GM18498 (cell line): Measurements from ENCODE around the gene ACOX3.
"Not testable (repeated sequence)": the region's sequence is repeated elsewhere in the genome, so short reads cannot be mapped to it uniquely, and the experiment has no call there.

Experiments used
- ATAC-seq: cut with Tn5 transposase; IDR thresholded peaks from one replicate; pipeline ENCODE4 v1.9.1; 2021; ENCODE audit warnings: mild to moderate bottlenecking, moderate library complexity; ENCODE audit not compliant: unreplicated experiment

ACOX3 gene

DNA sequence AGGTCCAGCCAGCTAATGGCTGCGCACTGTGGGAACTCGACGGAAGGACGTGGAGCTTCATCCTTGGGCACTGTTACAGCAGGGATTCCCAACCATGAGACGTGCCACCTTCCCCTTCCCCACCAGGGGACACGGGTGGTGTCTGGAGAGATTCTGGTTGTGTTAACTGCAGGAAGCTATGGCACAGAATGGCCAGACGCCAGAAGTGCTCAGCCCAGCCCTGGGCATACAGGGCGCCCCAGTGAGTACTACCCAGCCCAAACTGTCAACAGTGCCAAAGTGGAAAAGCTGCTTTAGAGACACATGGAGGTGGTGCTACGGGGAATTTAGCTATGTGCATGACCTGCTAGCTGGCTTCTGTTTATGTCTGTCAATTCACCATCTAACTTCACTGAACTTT lies 32.8 kb downstream of the ACOX3 start:
- ATAC-seq = no peak

DNA sequence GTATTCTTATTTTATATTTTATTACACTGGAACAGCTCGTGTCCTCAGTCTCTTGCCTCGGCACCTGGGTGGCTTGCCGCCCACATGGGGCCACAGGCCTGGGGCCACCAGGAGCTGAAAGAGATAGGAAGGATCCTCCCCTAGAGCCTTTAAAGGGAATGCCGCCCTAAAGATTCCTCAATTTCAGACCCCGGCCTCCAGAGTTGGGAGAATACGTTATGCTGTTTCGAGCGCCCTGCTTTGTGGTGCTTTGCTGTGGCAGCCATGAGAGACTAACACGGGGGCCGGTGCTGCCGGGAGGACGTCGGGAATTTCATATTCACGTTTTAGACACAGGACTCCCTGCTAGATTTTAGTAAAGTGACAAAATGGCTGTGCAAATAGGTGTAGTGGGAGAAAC lies 33.2 kb downstream of the ACOX3 start:
- ATAC-seq = no peak

DNA sequence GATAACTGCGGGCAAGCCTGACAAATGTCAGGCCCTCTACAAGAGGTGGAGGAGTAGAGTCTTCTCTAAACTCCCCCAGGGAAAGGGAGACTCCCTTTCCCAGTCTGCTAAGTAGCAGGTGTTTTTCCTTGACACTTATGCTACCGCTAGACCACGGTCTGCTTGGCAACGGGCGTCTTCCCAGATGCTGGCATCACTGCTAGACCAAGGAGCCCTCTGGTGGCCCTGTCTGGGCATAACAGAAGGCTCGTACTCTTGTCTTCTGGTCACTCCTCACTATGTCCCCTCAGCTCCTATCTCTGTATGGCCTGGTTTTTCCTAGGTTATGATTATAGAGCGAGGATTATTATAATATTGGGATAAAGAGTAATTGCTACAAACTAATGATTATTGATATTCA lies 33.6 kb downstream of the ACOX3 start:
- ATAC-seq = not testable (repeated sequence)

DNA sequence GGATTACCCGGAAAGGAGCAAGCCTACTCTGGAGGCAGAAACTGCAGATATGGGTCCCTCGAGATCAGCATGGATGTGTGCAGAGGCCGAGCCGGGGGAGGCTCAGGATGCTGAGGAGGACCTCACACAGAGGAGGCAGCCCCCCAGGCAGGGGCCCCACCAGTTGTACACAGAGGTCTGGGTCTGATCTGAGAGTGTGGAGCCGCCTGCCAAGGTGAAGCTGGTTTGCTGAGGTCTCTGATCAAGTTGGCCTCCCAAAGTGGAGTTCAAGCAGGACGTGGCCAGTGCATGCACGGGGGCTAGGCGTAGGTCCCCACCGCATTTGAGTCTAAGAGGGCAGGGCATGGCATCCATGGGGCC lies 35.0 kb downstream of the ACOX3 start:
- no peak for ATAC-seq

DNA sequence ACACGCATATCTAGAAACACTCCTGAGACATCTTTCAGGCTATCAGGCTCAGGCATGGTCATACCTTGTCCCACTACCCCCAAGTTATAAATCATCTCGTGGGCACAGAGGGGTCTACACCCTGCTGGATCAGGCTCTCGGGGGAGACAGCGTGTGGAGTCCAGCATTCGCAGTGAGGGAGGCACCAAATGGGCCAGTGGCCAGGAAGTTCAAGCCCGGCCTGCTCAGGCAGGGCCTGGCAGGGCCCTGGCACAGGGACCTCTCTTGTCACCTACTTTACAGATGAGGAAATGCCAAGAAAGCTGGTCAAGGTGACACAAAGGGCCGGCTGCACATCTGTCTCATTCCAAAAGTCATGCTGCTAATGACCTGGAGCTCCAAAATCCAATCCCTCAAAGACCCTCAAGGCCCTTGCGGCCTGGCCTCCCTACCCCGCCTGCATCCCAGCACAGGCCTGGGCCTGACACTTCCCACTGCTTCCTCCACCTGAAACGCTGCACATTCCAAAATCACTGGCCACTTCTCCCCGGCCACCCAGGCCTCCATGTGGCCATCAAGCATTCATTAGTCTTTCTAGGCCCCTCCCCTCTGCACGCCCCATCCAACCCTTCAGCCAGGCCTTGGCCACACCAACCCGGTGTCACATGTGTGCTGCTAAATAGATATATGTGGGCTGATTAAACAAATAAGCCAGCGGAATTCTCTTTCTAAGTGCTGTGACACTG lies 35.6 kb downstream of the ACOX3 start:
- no peak for ATAC-seq

DNA sequence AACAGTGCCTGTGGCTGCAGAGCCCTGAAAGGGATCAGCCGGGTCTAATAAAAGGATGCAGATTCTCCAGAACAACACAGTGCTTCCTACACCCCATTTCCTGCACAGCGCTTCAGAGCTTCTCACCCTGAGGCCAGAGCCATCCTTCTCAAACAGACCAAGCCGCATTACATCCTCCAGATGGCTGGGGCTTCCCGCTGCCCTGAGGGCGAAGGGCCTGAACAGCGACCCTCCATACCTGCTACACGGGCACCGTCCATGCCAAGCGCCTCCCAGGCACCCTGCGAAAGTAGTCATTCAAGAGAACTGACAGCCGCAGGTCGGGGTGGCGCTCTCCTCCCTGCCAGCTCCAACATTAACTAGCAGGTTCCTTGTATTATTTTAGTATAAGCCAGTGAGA lies 36.5 kb downstream of the ACOX3 start:
- ATAC-seq = no peak

DNA sequence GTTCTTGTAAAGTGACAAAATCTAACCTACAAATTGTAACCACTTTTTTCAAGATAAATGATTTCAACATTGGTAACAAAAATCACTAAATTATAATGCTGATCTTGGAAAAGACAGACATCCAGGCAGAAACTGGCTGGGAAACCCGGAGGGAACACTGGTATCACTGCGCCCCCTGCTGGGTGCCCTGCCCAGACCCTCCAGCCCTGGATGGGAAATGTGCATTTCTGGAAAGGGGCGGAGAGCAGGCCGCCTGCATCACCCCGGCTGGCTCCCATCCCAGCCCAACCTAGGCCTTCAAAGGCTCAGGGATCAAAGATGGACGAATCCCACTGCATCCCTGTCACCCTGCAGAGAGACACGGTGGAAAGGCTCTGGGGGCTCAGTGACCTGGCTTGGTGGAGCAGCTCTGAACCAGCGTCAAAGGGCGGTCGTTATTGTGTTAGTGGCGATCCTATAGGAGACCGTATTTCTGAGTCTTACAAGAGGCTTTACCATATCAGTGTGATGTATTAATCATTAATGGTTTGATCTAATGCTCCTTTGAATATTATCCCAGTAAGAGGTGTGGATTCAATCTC lies 37.3 kb downstream of the ACOX3 start:
- ATAC-seq = no peak

DNA sequence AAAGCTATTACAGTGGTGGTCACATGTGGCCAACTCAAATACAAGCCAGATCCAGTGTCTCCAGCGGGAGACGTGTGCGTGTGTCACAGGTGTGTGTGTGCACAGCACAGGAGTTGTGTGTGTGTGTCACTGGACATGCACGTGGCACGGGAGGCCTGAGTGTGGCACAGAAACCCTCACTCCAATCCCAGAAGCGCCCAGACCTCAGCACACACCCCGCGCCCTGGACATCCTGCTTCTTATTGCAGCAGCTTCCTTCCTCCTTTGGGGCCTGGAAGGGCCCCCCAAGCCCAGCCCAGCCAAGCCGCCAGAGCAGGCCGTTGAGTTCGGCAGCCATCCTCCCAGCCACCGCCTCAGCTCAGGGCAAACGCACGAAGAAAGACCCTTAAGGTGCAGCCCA lies 37.9 kb downstream of the ACOX3 start:
- ATAC-seq = no peak

DNA sequence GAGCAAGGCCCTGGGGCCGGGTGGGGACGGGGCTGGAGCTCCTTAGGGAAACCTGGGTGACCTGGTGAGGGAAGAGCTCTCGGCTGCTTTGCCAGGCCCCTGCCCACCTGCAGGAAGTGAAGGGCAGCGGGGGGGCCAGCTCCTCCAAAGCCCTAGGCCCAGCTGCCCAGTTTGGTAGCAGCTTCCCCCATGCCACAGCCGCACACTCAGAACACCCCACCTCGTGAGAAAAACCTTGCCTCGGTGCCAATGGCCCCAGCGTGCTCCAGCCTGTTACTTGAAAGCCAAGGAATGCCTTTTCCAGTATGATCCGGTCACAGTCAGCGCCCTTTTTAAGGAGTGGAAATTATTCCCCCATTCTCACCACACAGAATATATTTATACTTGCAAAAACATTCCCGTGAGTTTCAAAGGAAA lies 38.3 kb downstream of the ACOX3 start:
- no peak for ATAC-seq

DNA sequence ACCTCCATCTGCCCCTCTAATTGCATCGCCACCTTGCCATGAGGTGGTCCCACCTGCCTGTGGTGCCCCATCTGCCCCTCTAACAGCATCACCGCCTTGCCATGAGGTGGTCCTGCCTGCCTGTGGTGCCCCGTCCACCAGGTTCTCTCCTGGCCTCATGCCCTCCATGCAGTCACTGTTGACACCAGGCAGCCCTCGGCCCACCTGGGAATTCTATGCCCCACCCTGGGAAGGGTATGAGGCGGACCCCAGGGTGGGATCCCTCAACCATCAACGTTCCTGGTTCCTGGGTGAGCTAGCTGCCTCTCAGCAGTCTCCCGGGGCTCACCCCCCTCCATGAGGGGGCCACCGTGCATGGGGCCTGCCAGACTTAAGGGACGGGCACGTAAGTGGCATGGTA lies 38.9 kb downstream of the ACOX3 start:
- ATAC-seq = no peak

DNA sequence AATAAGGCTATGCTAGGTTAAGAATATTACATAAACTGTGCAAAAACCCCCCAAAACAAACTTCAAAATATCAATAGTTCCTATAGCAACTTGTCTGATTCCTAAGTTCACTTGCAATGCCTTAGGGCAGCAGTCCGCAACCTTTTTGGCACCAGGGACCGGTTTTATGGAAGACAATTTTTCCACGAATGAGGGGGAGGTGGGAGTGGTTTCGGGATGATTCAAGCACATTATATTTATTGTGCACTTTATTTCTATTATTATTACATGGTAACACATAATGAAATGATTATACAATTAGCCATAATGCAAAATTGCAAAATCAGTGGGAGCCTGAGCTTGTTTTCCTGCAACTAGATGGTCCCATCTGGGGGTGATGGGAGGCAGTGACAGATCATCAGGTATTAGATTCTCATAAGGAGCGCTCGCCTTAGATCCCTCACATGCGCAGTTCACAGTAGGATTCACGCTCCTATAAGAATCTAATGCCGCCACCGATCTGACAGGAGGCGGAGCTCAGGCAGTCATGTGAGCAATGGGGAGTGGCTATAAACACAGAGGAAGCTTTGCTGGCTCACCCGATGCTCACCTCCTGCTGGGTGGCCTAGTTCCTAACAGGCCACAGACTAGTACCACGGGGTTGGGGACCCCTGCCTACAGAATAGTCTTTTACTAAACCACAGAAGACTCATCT lies 39.7 kb downstream of the ACOX3 start:
- ATAC-seq = no peak

DNA sequence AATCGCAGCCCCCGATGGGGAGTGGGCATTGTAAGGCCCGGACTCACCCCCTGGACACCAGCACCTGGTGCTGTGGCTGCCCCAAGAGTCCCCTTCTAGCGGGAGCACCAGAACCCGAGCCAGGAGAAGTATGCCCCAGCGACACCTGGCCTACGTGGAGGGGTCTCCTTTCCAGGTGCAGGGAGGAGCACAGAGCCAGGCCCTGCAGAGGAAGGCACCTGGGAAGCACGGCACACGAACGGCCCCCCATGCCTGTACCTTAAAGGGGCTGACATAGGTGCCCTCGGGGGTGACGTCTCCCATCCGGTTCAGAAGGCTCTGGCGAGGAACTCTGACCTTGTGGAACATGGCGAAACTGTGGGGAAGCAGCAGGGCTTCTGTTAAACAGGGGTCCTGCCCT lies 41.2 kb downstream of the ACOX3 start:
- ATAC-seq = no peak

DNA sequence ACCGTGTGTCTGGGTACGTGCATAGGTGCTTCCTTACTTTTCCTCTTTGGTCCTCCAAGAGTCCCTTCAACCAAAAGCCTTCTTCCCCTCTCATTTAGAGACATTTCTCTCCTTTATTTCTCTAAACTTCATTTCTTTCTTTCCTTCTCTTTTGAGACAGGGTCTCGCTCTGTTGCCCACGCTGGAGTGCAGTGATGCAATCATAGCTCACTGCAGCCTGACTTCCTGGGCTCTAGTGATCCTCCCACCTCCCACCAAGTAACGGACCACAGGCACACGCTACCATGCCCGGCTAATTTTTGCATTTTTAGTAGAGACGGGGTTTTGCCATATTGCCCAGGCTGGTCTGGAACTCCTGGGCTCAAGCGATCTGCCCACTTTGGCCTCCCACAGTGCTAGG lies 42.2 kb downstream of the ACOX3 start:
- ATAC-seq = no peak

DNA sequence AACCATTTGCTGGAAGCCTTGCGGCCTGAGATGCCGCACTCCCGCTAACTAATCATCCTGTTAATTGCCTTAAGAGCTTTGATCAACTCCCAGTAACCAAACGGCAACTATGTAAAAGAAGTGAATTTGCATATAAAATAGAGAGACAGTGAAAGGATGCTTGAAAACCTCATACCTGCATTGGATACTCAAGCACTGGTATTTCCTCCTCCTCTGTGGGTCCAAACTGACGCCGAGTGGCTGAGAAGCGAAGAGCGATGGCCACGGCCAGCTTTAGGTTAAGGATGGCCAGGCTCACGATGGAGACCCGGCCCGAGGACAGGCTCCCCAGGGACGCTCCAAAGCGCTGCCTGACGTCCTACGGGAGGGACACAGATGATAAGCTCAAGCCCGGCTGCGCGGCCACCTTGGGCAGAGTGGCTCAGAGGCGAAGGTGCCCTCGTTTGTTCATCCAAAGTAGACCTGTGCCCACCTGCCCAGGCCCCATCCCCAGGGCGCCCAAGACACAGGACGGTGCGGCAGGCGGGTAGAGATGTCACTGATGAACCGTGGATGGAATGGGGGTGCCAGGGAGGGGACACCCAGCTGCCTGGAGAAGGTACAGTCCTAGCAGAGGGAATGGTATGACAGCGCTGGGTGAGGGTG lies 43.6 kb downstream of the ACOX3 start:
- ATAC-seq = no peak

DNA sequence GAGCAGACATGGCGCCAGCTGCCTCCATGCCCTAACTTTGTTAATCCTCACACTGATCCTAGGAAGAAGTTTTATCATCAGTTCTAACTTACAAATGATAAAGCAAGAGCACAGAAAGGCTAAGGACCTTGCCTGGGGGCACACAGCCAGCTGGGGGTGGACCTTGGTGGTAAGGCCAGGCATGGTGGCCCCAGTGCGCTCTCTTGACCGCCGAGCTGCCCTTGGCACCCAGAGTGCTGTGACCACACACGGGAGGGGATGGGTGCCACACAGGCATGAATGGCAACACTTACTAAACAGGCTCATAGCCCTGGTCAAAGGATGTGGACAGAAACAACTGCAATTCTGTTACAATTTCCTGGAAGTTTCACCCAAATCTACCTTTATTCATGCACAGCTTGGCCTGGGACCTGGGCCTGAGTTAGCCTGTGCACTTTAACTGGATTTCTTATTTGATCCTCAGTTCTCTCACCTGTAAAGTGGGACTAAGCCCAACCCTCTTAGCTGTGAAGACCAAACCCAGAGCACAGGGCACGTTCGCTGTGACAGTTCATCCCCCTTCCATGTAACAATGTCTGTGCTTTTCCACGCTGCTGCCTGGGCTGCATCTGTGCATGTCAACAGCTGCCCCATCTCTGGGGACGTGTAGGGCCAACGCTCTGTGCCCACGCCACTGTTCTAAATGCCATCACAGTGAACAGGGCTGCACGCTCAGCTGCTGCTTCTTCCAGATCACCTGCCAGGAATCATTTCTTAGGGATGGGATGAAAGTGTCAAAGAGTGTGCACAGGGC lies 44.8 kb downstream of the ACOX3 start:
- ATAC-seq = no peak

DNA sequence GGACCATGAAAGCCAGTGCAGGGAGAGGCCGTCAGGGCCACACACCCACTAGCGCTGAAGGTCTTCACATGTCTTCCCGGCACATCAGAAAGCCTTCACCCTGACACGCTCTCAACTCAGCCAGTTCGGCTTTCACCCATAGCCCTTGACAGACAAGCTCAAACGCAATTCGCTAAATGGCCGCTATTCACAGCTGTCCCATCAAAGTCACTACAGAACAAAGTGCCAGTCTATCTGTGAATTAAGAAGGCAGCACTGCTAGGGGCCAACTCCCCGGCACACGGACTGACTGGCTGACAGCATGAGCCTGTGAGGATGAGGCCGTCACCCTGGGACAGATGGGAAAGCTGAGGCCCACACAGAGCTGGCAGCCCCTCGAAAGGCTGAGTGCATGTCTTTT lies 45.7 kb downstream of the ACOX3 start:
- ATAC-seq = no peak

DNA sequence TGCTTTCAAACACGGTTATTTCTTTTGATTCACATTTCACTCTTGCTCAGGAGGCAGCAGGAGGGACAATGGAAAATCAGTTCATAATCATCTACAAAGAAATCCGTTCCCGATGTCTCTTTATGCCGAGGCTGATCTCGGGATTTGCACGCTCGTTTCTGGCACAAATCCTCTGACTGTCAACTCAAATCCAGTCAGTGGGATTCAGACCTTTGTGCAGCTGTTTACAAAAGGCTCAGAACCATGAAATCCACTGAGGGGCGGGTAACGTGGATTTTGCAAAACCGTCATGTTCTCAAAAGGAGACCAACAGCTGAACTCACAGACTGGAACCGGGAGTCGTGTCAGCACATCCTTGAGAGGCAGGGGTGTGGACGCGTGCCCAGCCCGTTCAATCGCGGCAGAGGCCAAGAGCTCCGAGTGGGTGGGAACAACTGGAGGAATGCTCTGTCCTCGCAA lies 46.4 kb downstream of the ACOX3 start:
- ATAC-seq = no peak

DNA sequence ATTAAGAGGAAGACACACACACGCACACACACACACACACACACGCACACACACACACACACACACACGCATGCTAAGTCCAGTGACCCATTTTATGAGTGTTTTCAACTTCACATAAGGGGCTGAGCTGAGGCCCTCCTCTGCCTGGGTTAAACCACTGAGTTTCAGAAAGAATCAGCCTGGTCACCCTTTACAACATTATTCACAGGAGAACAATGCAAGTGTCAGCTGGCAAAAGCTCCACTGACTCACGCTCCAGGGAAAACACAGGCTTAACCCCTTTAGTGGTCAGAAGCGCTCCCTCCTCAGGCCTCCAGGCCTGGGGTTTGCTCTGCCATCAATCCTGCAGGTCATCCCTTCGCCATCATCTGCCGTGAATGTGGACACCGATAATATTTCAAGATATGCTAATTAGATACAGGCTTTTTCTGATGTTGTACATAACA lies 46.9 kb downstream of the ACOX3 start:
- ATAC-seq = no peak

DNA sequence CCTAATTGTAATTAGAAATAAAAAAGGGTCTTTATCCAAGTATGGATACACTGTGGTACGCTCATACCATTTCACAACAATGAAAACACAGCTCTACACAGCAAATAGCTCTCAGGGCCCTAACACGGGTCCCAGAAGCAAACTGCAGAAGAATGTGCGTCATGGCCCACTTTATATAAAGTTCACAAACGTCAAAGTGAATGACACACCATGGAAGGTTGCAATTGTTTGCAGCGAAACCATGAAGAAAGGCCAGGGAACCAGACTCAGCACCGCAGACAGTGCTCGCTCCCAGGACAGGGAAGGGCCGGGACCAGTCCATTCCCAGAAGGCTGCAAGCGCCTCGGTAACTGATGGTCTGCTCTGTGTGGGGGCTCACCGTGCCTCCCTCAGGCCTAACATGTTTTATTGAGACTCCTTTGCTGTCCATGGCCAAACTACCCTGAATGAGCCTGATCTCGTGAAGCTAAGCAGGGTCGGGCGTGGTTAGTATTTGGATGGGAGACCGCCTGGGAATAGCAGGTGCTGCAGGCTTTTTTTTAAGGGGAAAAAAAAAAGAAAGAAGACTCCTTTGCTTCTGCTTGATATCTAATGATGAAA lies 47.8 kb downstream of the ACOX3 start:
- ATAC-seq = no peak

DNA sequence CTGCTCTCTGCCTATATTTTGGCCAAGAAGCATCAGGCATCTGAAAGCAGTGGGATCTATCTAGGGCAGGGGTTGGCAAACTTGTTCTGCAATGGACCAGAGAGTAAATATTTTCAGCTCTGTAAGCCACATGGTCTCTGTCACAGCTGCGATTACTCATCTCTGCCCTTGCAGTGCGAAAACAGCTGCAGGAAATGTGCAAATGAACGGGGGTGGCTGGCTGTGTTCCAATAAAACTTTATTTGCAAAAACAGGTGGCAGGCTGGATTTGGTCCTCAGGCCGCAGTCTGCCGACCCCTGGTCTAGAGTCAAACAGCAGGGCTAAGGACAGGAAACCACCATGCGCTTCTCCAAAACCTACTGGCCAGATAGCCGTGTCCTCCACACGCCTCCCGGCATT lies 48.6 kb downstream of the ACOX3 start:
- ATAC-seq = peak; percentile 86

DNA sequence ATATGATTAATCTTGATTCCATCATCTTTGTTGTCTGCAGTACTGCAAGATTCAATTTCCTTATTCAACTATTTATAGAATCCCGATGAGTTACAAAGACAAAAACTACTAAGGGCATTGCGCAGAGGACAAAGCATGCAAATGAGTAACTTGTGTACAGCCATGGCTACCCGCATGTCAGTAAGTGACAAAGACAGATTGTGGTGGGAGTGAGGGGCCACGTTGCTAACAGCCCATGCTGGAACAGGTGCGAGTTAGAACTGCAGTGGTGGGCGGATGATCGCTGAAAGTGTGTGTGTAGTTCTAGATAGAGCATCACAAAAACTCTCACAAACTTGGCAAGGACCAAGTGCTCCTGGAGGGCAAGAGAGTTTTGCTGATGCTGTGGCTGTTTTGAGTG lies 49.5 kb downstream of the ACOX3 start:
- ATAC-seq = no peak
